ENCODE measurements around the gene SGPP2.

- no peak for TF ChIP-seq CTCF (IDR thresholded peaks at IDR 0.05; ENCODE audit: low read depth, low read length, poor library complexity, severe bottlenecking)
- no peak for TF ChIP-seq EZH2phosphoT487 (IDR thresholded peaks at IDR 0.05; ENCODE audit: borderline replicate concordance, low read length)
Measured at GRCh38 chr2:222591661-222592060, 167.3 kb downstream of the SGPP2 start.

Data from DOHH2 (cell line).